NCI-H510A (cell line): ENCODE data around the gene GRID2.
"Not testable (repeated sequence)": the region's sequence is repeated elsewhere in the genome, so short reads cannot be mapped to it uniquely, and the experiment has no call there.

ENCODE experiments used
- DNase-seq: peaks from one replicate; lab custom pipeline; 2025; lab: John Stamatoyannopoulos, UW

GRID2 gene

GRCh38 chr4:93317057-93317456, 1013.3 kb downstream of the GRID2 start:
- DNase-seq, result no peak

GRCh38 chr4:93317561-93317960, 1013.8 kb downstream of the GRID2 start:
- no peak for DNase-seq

DNA sequence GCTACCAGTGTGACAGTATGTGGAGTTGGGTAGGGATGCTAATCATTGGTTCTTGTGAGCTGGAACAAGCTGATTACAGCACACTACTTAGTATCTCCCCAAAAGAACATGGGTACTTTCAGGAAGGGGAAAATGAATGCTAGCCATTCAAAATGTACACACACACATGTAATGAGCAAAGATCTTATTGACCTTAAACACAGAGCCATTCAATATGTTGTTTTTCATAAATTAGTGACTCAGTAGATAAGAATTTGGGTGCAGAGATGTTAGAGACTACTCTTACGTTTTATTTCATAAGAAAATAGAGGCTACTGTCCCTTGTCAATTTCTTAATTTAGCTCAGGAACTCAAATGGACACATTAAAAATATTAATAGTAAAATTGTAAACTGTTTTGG, 1015.3 kb downstream of the GRID2 start:
- DNase-seq, result no peak

DNA sequence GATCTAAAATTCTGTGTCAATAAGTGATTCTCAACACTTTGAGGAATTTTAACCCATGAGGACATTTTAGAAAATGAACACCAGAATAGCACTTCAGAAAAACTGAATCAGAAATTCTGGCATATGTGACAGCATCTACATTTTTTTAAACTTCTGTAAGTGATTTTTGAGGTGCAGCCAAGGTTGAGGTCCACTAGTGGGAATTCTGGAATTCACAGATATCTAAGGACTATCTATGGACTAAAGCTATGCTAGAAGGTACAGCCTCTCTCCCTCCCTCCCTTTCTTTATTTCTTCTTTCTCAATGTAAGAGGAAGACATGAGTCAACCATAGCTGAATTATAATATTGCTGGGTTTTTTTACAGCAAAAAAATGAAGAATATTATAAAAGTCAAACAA, 1016.6 kb downstream of the GRID2 start:
- no peak for DNase-seq

GRCh38 chr4:93327346-93327745, 1023.6 kb downstream of the GRID2 start:
- no peak for DNase-seq

- DNase-seq, result no peak
Measured at GRCh38 chr4:93334003-93334402, 1030.2 kb downstream of the GRID2 start.

- no peak for DNase-seq
Measured at GRCh38 chr4:93337196-93337595, 1033.4 kb downstream of the GRID2 start.

DNA sequence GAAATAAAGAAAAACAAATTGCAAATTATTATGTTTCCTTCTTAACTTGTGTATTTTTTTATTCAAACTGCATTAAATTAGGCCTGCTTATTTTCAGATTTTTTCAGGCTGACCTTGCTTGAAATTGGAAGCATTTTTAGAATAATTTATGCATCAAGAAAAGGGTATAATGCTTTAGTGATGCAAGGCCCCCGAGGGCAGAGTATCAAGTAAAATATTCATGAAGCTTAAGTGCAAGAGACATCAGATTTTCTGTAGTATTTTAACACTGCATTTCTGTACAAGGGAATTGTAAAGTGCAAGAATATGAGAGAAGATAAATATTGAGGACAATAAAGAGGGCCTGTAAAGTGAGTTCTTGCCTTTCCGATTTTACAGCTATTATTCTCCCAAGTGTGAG, 1039.0 kb downstream of the GRID2 start:
- DNase-seq, result no peak

GRCh38 chr4:93346840-93347239, 1043.1 kb downstream of the GRID2 start:
- no peak for DNase-seq

- no peak for DNase-seq
Measured at GRCh38 chr4:93348896-93349295, 1045.1 kb downstream of the GRID2 start.

GRCh38 chr4:93351846-93352245, 1048.1 kb downstream of the GRID2 start:
- DNase-seq, result no peak

DNA sequence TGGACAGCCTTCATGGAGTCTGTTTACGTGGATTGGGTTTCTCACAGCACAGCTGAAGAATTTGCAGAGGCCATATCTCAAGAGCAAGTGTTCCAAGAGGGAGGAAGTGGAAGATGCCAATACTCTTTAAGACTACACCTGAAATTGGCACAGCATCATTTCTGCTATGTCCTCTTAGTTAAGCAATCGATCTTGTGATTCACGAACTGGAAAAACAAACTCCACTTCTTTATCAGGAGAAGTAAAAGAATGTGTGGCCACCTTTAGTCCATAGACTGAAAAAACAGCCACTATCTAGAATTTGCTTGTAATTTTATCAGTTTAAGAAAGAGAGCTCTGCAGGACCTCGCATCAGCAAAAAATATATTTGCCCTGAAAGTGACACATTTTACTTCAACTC, 1051.6 kb downstream of the GRID2 start:
- no peak for DNase-seq

- no peak for DNase-seq
Measured at GRCh38 chr4:93359586-93359985, 1055.8 kb downstream of the GRID2 start.

- not testable (repeated sequence) for DNase-seq
Measured at GRCh38 chr4:93366169-93366755, 1062.5 kb downstream of the GRID2 start.

DNA sequence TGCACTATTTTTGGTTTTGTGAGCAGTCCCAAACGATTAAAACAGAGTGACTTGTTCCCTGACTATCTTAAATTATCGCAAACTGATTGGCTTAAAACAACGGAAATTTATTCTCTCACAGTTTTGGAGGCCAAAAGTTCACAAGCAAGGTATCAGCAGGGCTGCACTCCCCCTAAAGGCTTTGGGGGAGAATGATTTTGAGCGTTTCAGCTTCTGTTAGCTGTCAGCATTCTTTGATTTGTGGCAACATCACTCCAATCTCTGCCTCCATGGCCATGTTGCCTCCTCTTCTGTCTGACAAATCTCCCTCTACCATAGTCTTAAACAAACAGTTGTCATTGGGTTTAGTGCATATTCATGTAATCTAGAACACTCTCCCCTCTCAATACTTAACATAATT, 1065.2 kb downstream of the GRID2 start:
- no peak for DNase-seq

- no peak for DNase-seq
Measured at GRCh38 chr4:93370256-93370655, 1066.5 kb downstream of the GRID2 start.

GRCh38 chr4:93373893-93374860, 1070.4 kb downstream of the GRID2 start:
- DNase-seq, result no peak

DNA sequence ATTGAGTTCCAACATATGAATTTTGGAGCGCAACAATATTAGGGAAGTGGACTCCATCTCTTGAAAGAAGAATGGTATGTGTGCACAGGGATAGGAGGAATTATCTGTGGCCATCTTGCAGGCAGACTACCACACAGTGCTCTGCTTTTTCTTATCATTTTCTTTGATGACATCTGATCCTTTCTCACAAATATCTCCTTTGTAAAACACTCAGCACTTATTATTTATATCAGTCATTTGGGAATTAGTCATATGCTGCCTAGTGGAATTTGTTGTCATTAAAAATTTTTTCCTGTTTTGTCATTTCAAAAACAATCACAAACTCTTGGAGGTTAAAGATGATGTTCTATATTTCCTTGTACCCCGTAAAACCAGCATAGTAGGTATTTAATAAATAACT, 1080.5 kb downstream of the GRID2 start:
- no peak for DNase-seq

GRCh38 chr4:93384887-93385286, 1081.1 kb downstream of the GRID2 start:
- DNase-seq, result no peak

GRCh38 chr4:93394545-93395081, 1090.8 kb downstream of the GRID2 start:
- DNase-seq, result no peak

- DNase-seq, result no peak
Measured at GRCh38 chr4:93396272-93396671, 1092.5 kb downstream of the GRID2 start.

GRCh38 chr4:93403571-93403970, 1099.8 kb downstream of the GRID2 start:
- no peak for DNase-seq
